ENCODE data around the gene ERC2. TPM values are rescaled to one million over a fixed set of nuclear protein-coding genes. Genes with fewer than 3 reads are reported as not detected.
A peak's percentile ranks its signal among the peaks of the same experiment; 100 is the strongest.

ERC2 gene
- total RNA-seq, 2 experiments from 2014 or later = not detected

- ChIA-PET POLR2A (no interaction called here), CTCF (ENCODE audit: unreplicated experiment) (no interaction called here)
- intact Hi-C loops (cut with micrococcal nuclease; ENCODE audit: unreplicated experiment) = no loop called here
- peaks cover 11% of the 10 kb centered on the region for H3K4me1 ChIP-seq (ENCODE audit: insufficient read depth, low read length, poor library complexity, severe bottlenecking)
- no TSS peak for BruUV-seq (replicated peaks)
- no peak overlapping the region for H3K4me2 ChIP-seq (ENCODE audit: low read length)
- H3K9me3 ChIP-seq (ENCODE audit: low read length) = no peaks in the 10 kb centered on the region
- H3K4me3 ChIP-seq (ENCODE audit: low read depth, low read length, poor library complexity, severe bottlenecking) = no peak overlapping the region
- no peaks in the 10 kb centered on the region for H4K20me1 ChIP-seq (ENCODE audit: insufficient read depth, low read length)
- H3K9me2 ChIP-seq (ENCODE audit: insufficient read depth, low read length) = no peaks in the 10 kb centered on the region
- TF ChIP-seq EZH2phosphoT487 (IDR thresholded peaks at IDR 0.05; ENCODE audit: borderline replicate concordance, low read depth, low read length) = no peak
- TF ChIP-seq, protein P1, sequence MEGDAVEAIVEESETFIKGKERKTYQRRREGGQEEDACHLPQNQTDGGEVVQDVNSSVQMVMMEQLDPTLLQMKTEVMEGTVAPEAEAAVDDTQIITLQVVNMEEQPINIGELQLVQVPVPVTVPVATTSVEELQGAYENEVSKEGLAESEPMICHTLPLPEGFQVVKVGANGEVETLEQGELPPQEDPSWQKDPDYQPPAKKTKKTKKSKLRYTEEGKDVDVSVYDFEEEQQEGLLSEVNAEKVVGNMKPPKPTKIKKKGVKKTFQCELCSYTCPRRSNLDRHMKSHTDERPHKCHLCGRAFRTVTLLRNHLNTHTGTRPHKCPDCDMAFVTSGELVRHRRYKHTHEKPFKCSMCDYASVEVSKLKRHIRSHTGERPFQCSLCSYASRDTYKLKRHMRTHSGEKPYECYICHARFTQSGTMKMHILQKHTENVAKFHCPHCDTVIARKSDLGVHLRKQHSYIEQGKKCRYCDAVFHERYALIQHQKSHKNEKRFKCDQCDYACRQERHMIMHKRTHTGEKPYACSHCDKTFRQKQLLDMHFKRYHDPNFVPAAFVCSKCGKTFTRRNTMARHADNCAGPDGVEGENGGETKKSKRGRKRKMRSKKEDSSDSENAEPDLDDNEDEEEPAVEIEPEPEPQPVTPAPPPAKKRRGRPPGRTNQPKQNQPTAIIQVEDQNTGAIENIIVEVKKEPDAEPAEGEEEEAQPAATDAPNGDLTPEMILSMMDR (conservative IDR thresholded peaks at IDR 0.05; ENCODE audit: low read length) = no peak
- H3K36me3 ChIP-seq (ENCODE audit: insufficient read depth, low read length) = no peaks in the 10 kb centered on the region
- no peak overlapping the region for H3K27ac ChIP-seq (ENCODE audit: low read depth, low read length, poor library complexity, severe bottlenecking)
- H2AFZ ChIP-seq (ENCODE audit: low read length) = no peak overlapping the region
- no peak for DNase-seq (ENCODE audit: low spot score)
- no peaks in the 10 kb centered on the region for H3K79me2 ChIP-seq (ENCODE audit: insufficient read depth, low read depth, low read length)
Observed at GRCh38 chr3:55701997-55702396, 766.3 kb downstream of the ERC2 start.

- Histone ChIP-seq H2AFZ (ENCODE audit: low read length) (no peak overlapping the region), H3K9me3 (ENCODE audit: low read length) (no peaks in the 10 kb centered on the region), H3K9me2 (ENCODE audit: insufficient read depth, low read length) (no peaks in the 10 kb centered on the region), H3K4me1 (ENCODE audit: insufficient read depth, low read length, poor library complexity, severe bottlenecking) (peaks cover 11% of the 10 kb centered on the region), H3K27ac (ENCODE audit: low read depth, low read length, poor library complexity, severe bottlenecking) (no peak overlapping the region), H3K79me2 (ENCODE audit: insufficient read depth, low read depth, low read length) (no peaks in the 10 kb centered on the region), H3K36me3 (ENCODE audit: insufficient read depth, low read length) (no peaks in the 10 kb centered on the region), H3K4me3 (ENCODE audit: low read depth, low read length, poor library complexity, severe bottlenecking) (no peak overlapping the region), H4K20me1 (ENCODE audit: insufficient read depth, low read length) (no peaks in the 10 kb centered on the region), H3K4me2 (ENCODE audit: low read length) (no peak overlapping the region)
- intact Hi-C loops (cut with micrococcal nuclease; ENCODE audit: unreplicated experiment) = no loop called here
- BruUV-seq (replicated peaks) = no TSS peak
- CTCF ChIA-PET (ENCODE audit: unreplicated experiment) = no interaction called here
- TF ChIP-seq, protein P1 (conservative IDR thresholded peaks at IDR 0.05; ENCODE audit: low read length) = no peak
- TF ChIP-seq EZH2phosphoT487 (IDR thresholded peaks at IDR 0.05; ENCODE audit: borderline replicate concordance, low read depth, low read length) = no peak
- DNase-seq (ENCODE audit: low spot score) = no peak
- POLR2A ChIA-PET = interaction anchor here (0.6 to 1.4 kb wide), 3 partner anchors 8 to 1088 kb away, joined by 3 to 4 read pairs (median 4); no protein-coding TSS in a partner anchor
Observed at GRCh38 chr3:55698831-55699230, 769.4 kb downstream of the ERC2 start.

- BruUV-seq (replicated peaks) = no TSS peak
Observed at GRCh38 chr3:55697177-55697865, 770.9 kb downstream of the ERC2 start.

More at GRCh38 chr3:55697177-55697865, 770.9 kb downstream of the ERC2 start:
- Histone ChIP-seq H3K9me2 (ENCODE audit: insufficient read depth, low read length) (no peaks in the 10 kb centered on the region), H3K4me2 (ENCODE audit: low read length) (no peak overlapping the region), H3K27ac (ENCODE audit: low read depth, low read length, poor library complexity, severe bottlenecking) (no peak overlapping the region), H3K79me2 (ENCODE audit: insufficient read depth, low read depth, low read length) (no peaks in the 10 kb centered on the region), H3K4me3 (ENCODE audit: low read depth, low read length, poor library complexity, severe bottlenecking) (no peak overlapping the region), H4K20me1 (ENCODE audit: insufficient read depth, low read length) (no peaks in the 10 kb centered on the region), H3K36me3 (ENCODE audit: insufficient read depth, low read length) (no peaks in the 10 kb centered on the region), H3K9me3 (ENCODE audit: low read length) (no peaks in the 10 kb centered on the region), H3K4me1 (ENCODE audit: insufficient read depth, low read length, poor library complexity, severe bottlenecking) (peaks cover 9% of the 10 kb centered on the region), H2AFZ (ENCODE audit: low read length) (peak overlapping the region; percentile 33; the same call in 1 of the 2 replicates)
- ChIA-PET POLR2A (no interaction called here), CTCF (ENCODE audit: unreplicated experiment) (no interaction called here)
- no peak for DNase-seq (ENCODE audit: low spot score)
- no peak for TF ChIP-seq EZH2phosphoT487 (IDR thresholded peaks at IDR 0.05; ENCODE audit: borderline replicate concordance, low read depth, low read length)
- TF ChIP-seq, protein P1 (conservative IDR thresholded peaks at IDR 0.05; ENCODE audit: low read length) = no peak
- intact Hi-C loops (cut with micrococcal nuclease; ENCODE audit: unreplicated experiment) = no loop called here

Data from OCI-LY7 (cell line).